SW480 (cell line): ENCODE data around the gene PPP1R16B.

Source experiments
- DNase-seq: peaks from one replicate; pipeline ENCODE4 v3.0.0-alpha.2; 2016; ENCODE audit warnings: low spot score

The PPP1R16B gene

DNA sequence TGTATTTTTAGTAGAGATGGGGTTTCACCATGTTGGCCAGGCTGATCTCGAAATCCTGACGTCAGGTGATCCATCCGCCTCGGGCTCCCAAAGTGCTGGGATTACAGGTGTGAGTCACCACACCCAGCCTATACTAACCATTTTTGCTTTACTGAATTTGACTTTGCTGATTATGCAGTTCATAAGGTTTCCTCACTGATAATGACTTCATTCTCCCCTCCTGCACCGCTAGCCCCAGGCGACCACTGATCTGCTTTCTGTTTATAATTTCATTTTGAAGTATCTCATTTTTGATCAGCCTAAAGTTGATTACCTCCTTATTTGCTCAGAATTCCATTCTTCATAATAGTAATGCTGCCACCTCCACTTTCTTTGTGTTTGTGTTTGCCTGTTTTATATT is 72.0 kb downstream of the PPP1R16B start:
- DNase-seq: no peak

DNA sequence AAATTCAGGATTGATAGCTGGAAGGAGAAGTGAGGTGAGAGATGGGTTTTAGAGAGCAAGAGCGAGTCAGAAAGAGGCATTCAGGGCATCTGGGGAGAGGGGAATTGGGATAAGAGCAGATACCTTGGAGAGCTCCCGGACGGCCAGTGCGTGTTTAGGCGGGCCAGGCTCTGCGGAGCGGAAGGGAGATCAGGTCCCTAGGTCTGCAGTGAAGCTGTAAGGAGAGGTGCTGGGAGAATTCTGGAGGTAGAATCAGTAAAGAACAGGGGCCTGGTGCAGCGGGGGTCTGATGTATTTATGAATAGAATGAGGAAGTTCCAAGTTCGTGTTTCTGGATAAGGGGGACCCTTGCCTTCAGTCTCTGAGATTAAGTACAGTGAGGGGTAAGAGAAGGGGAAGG is 73.4 kb downstream of the PPP1R16B start:
- DNase-seq: no peak

DNA sequence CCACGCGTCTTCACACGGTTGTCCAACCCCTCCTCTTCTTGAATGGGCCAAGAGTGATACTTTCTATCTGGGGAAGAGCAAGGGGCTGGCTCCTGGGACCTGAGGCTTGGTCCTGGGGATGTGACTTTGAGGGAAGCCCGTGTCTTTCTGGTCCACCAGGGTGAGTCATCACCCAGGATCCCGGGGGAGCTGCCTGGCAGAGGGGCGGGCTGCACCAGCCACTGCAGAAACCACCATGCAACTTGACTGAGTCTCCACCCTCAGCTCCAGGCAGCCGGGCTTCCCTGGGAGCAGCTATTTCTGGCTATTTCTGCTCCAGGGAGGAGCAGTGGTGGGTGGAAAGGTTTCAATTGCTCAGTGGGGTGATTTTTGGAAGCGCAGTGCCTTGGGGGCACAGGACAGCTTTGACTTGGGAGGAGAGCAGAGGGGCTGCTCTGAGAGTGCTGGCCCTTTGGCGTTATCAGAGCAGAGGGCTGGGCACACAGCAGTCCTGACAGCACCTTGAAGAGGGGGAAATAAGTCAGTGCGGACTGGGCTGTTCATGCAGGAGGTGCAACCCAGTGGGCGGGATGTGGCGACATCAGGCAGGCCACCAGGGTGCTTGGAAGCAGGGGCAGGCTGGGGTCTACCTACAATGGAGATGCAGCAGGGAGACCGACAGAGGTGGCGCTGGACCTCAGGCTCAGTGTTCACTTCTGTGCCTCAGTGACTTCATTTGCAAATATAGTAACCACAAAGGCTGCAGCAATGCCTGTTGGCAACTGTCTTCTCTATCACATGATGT is 75.6 kb downstream of the PPP1R16B start:
- peak; percentile 65 for DNase-seq

DNA sequence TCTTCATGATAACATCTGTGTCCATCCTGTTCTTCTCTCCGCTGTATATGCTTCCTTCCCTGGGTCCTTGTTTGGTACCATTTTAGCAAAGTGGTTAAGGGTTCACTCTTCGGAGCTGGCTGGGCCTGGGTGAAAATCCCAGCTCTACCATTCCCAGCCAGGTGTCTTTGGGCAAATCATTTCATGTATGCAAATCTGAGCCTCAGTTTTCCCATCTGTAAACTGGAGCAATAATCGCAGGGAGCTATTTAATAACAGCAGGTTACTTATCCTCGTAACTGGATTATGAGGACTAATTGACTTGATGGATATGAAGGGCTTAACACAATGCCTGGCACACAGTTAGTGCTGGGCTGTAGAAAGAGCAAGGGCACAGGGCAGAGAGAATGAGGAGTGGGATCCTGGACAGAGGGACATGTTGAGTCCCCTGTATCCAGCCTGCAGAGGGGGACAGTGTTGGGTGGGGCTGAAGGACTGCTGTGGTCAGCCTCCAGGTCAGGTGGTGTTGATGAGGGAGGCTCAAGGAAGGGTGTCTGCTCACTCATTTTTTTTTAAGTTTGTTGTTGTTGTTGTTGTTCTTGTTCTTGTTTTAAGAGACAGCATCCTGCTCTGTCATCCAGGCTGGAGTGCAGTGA is 76.4 kb downstream of the PPP1R16B start:
- no peak for DNase-seq

DNA sequence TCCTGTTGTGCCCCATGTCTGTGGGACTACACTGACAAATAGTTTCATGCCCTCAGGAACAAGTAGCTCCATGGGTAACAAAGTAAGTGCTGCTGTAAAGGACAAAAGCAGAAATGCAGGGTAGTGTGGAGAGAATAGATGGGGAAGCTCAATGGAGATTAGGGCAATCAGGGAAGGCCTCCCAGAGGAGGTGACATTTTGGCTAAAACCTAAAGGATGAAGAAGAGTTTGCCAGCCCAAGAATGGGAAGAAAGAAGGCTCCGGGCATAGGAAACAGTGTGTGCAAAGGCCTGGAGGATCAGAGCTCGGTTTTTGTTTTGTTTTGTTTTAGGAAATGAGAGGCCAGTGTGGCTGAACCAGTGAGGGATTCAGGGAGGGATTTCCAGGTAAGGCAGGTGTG is 77.1 kb downstream of the PPP1R16B start:
- DNase-seq: no peak

DNA sequence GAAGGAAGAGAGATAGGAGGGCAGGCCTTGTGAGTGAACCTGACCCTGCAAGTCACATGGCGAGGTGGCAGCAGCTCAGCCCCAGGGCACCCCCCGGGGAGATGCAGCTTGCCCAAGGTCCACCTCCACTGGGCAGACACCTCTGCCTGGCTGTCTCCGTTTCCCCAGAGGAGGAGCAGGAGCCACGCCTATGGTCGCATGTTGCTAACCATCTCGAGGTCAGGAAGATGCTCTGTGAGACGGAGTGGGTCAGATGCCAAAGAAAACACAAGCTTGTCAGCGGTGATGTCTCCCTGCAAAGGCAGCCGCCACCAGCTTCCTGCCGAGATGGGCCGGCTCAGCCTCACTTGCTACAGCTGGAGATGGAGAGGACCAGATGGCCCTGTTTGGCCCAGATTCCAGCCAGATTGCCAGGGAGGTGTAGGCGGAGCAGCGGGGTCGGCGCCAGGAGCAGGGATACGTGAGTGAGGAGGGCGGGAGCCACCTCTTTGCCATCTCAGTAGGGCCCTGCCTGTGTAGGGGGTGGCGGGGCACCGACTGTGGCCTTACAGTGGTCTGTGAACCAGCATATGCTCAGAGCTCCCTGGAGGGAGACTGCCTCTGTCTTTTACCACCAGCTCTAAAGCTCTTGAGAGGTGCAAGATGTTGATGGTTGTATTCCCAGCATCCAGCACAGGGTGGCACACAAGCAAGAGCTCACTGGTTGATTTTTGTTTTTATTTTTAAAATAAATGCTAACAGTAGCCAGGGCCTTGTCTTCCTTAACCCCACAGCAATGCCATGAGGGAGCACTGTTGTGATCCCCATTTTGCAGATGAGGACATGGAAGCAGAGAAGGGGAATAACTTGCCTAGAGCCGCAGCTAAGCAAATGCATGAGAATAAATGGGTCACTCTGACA is 77.8 kb downstream of the PPP1R16B start:
- DNase-seq: no peak

DNA sequence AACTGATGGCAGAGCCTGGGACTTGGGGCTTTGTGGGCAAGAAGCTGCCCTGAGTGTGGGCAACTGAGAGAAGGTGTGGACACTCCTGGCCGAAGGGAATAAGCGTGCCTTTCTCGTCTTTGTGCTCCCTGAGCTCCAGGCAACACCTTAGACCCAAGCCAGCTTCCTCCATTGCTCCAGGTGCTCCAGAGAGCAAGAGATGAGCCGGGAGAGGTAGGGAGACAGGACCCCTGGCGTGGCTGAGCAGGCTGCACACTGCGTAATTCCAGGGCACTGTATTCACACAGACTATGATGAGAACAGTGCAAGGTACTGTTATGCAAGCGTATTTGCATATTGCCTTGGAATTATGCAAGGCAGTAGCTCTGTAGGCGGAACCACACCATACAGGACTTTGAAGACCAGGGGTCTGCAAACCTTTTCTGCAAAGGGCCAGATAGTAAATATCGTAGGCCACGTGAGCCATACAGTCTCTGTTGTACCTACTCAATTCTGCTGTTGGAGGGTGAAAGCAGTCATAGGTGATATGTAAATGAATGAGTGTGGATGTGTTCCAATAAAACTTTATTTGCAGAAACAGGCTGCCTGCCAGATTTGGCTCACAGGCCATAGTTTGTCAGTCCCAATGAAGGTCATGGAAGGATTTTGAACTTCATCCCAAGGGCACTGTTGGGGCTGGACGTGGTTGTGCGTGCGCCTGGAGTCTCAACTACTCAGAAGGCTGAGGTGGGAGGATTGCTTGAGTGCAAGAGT is 78.7 kb downstream of the PPP1R16B start:
- DNase-seq: no peak

DNA sequence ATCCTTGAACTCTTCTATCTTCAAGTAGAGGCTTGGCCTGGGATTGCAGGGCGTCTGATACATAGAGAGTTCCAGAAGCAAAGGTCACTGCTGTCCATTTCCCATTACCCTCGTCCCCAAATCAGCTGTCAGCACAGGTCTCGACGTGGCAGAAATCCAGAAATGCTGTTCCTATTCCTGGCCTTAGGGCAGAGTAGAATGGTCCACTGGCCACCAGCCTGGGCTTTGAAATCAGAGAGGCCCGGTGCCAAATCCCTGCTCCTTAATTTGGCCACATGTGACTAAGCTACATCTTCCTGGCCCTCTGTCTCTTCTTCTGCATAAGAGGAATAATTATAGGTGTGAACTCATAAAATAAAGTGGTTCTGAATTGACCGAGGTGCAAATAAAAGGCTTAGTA is 79.9 kb downstream of the PPP1R16B start:
- no peak for DNase-seq

DNA sequence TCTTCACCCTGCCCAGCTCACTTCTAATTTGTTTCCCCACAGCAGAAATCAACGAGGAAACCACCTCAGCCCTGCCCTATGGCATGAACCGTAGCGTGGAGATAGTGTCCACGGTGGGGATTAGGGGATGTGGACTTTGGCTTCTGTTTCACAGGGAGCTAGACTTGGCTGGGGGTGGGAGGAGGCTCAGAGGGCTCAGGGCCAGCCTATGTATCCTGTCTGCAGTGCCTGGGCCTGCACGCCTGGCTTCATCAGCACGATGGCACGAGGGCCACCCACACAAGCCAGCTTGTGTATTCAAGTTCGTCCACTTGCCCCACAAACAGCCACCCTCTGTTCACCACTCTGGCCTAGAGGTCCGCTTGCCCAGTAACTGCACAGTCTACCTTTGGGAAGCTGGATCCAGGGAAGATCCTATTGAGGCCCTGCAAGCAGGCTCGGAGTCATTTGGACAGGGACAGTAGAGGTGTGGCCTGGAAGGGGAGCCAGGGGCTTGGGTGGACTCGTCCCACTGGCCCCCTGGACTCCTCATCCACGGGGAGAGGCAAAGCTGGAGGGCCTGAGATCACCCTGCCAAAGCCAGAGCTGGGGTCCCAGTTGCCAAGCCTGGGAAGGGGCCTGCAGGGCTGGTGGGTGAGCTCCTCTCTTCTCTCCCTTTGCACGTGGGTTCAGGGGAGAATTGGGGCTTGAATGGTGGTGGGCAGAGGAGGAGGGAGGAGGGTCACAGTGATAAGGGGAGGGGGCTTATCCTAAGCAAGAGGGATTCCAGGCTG is 82.7 kb downstream of the PPP1R16B start:
- no peak for DNase-seq

DNA sequence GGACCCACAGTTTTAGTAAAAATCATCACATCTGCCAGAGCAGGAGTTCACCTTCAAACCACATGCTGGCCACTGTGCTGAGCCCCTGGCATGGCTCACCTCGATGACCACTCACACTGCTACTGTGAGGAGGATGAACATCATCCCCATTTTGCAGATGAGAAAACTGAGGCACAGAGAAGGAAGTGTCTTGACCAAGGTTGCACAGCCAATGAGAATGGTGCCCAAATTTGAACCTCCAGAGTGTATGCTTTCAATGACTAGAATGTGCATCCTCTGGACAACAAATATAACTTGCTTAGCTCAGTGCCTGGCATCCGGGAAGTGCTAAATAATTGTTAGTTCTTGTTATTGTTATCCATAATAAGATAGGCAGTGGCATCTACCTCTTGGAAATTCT is 83.6 kb downstream of the PPP1R16B start:
- DNase-seq: no peak

DNA sequence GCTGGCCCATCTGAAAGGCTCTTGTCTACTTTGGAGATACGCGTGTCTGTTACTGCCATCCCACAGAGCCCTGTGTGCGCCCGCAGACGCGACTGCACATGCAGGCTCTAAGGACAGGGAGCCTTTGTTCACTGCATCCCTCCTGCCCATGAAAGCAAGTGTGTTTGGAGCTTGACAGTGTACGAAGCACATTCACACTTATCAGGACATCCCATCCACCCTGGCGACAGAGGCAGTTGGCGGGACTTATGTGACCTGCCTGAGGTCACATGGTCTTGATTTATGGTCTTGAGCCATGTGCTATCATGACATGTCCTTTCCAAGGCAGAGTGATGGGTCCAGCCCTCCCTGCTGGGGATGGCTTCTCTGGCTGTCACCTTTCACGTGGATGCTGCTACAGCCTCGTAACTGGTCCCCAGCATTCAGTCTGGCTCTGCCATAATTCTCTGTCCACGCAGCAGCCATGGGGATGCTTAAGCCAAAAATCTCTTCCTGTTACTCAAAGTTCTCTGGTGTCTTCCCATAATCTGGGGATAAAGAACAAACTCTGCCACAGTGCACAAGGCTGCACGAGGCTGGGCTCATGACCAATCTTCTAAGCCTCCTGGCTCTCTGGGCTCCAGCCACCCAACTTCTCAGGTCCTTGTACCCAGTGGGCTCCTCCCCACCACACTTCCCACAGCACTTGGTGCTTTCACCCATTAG is 84.4 kb downstream of the PPP1R16B start:
- no peak for DNase-seq

DNA sequence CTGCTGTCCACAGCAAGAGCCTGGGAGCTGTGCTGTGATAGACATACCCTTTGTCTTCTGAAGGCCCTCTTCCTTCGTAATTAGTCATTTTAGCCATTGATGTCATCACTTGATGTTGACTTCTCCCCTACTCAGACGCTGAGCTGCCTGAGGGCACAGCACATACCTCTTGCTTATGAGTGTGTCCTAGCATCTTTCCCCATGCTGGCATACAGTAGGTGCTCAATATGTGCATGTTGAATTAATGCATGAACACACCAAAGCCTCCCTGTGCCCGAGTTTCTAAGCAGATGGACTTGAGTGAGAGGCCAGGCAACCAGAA is 85.0 kb downstream of the PPP1R16B start:
- DNase-seq: no peak

DNA sequence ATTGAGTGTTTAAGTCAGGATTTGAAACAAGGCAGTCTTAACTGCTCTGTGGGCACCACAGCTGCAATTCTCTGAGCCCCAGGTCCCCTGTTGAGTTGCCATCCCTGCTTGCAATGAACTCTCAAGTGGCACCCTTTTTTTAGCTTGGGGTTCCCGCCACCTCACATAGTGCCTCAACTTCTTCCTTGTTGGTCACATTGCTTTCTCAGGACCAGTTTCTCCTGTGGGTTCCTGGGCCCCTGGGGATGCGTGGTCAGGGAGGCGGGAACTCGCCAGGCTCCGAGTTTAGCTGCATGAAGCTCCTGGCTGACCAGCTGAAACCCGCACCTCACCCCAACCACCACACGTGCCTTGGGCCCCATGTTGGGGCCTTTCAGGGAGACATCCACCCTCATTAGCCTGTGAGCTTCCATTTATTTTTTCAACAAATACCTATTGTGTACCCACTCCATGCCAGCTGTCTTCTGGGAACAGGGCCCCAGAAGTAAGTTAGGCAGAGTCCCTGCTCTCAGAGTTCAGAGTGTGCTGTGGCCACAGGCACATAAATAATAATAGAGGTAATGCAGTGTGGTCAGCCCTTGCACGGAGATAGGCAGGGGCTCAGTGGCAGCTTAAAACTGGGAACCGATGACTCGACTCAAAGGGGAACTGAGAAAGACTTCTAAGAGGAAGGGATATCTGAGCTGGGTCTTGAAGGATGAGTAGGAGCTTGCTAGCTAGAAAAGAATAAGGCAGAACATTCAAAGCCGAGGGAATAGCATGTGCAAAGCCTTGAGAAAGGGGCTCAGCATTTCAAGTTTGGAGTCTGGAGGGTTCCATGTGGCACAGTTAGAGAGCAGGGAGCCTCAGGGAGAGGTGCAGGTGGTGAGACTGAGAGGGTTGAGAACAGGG is 86.8 kb downstream of the PPP1R16B start:
- DNase-seq: no peak

DNA sequence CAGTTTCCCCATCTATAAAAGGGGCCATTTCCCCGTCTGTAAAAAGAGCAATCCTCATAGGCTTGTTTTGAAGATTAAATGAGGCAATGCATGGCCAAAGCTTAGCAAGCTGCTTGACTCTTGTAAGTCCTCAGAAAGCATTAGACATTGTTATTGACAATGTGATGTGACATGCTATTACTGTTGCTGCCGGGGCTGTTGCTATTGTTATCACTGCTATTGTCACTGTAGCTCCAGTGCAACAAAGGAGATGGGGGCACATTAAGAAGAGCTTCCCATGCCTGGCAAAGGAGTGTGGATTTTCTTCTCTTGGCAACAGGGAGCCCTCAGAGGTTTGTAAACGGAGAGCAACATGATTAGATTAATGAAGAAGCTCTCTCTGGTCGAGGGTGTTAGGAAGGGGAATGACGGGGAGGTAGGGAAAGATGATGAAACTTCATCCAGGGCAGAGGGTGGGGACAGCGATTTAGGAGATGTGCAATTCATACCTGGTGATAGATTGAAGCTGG is 87.6 kb downstream of the PPP1R16B start:
- DNase-seq: no peak

DNA sequence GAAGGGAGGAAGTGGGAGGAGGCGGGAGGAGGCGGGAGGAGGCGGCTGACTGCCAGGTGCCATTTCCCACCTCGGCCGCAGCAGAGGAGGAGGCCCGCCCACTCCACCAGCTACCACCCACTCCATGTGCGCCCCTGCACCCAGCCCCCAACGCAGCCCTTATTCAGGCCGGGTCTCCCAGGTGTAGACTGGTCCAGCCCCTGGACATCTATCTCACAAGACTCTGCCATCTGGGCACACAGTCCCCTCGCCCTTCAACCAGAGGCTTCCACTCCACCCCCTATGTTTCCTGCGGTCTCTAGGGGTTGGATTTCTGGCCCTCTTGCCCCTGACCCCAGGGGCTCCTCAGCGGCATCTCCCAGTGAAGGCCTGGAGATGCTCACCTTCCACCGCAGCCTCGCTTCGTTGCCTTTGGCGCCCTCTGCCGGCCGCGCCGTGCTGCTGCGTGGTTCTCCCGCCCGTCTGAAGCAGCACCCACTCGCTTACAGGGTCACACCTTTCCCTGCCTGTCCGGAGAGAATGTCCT is 88.1 kb downstream of the PPP1R16B start:
- DNase-seq: peak; percentile 78

DNA sequence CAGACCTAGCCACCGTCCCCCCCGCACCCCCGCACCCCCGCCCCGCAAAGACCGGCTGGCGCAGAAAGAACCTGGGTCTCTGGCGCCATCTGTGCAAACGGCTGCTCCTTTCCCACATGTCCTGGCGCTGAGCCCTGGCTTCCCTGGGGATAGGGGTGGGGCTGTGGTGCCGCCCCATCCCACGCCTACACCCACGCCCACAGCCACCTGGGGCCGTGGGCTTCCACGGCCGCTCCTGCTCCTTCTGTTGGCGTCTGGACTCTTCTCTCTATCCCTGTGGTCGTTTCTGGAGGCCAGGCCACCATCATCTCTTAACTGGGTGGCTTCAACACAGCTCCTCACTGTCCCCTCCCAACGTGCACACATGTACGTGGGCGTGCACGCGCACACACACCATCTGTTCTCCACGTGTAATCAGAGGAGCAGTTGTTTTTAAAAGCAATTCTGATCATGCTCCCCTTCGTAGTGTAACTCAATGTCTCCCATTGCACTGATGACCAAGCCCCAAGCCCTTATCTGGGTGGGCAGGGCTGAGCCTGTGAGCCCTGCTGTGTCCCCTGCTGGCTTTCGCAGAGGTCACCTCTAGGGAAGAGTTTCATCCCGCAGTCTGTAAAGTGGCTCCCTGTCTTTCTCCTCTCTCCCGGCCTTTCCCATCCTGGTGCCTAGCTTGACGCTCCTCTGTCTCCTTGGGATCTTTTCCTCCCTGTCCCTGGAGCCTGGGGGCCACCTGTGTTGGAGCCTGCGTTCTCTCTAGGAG is 88.8 kb downstream of the PPP1R16B start:
- DNase-seq: peak; percentile 44

DNA sequence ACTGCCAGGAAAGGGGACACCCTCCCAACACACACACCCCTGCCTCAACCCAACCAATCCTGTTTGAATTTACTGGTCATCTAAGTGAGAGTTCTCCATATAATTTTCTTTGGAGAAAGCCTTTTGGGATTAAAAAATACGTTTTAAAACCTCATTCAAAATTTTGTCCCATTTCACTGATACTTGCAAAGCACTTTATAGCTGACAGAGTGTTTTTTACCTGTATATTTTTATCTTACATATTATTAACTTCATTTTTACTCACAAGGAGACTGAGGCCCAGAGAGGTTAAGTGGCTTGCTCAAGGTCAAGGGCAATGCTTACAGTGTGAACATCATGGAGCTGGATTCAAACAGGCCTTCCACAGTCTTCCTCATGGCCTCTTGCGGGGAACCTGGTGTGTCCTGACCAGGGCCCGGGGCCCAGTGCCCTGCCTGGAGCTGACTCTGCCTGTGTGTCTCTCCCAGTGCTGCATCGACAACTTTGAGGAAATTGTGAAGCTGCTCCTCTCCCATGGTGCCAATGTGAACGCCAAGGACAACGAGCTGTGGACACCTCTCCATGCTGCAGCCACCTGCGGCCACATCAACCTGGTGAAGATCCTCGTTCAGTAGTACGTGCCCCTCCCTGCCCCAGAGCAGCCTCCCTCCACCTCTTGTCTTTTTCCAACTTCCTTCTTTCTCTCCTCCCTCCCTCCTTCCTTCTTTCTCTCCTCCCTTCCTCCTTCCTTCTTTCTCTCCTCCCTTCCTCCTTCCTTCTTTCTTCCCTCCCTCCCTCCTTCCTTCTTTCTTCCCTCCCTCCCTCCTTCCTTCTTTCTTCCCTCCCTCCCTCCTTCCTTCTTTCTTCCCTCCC is 89.8 kb downstream of the PPP1R16B start:
- no peak for DNase-seq
